CD4-positive, CD25-positive, alpha-beta regulatory T cell (primary cell): ENCODE data around the gene MACROD2. TPM values are rescaled to one million over a fixed set of nuclear protein-coding genes. Genes with fewer than 3 reads are reported as not detected.

Experiments used
- ATAC-seq, 2 donors: fragments of 150-1000 bp; cut with Tn5 transposase; one replicate each; pipeline ENCODE4 v1.10.0; 2021; ENCODE audit warnings: low read depth in 2 of 2, moderate number of reproducible peaks in 2 of 2, moderate library complexity in 1 of 2
- DNase-seq, 3 donors: peaks; one replicate each; pipeline versions ENCODE4 v3.0.0 to v3.0.0-alpha.2; 2012 to 2022; ENCODE audit warnings: mixed read lengths in 1 of 3
- H3K27ac ChIP-seq: one replicate; pipeline ENCODE4 v1.7.0; 2013; ENCODE audit warnings: mild to moderate bottlenecking, low read length; ENCODE audit not compliant: insufficient read depth, poor library complexity, severe bottlenecking
- H3K27me3 ChIP-seq: one replicate; pipeline ENCODE4 v1.7.0; 2013; ENCODE audit warnings: low read length; ENCODE audit not compliant: control insufficient read depth, insufficient read depth
- H3K36me3 ChIP-seq: one replicate; pipeline ENCODE4 v1.7.0; 2013; ENCODE audit warnings: mild to moderate bottlenecking, low read length, moderate library complexity; ENCODE audit not compliant: control insufficient read depth, insufficient read depth
- H3K4me1 ChIP-seq: 2 replicates; pipeline ENCODE4 v1.7.0; 2013; ENCODE audit warnings: mild to moderate bottlenecking, low read length; ENCODE audit not compliant: insufficient read depth, control insufficient read depth, poor library complexity, severe bottlenecking
- H3K4me3 ChIP-seq: one replicate; pipeline ENCODE4 v1.7.0; 2013; ENCODE audit warnings: low read depth, mild to moderate bottlenecking, low read length, moderate library complexity
- H3K9me3 ChIP-seq, 2 experiments: 1 replicate in 1 of 2; 2 replicates in 1 of 2; pipeline ENCODE4 v1.7.0; 2013; ENCODE audit warnings: low read length in 2 of 2, mild to moderate bottlenecking in 1 of 2, moderate library complexity in 1 of 2; ENCODE audit not compliant: control insufficient read depth in 2 of 2
- H3K27ac Mint-ChIP-seq, 3 donors: one replicate each; pipeline ENCODE4 v1.8.0; 2020 to 2022; ENCODE audit warnings: mild to moderate bottlenecking in 3 of 3, mixed read lengths in 3 of 3, moderate library complexity in 2 of 3
- H3K27me3 Mint-ChIP-seq: one replicate; pipeline ENCODE4 v1.8.0; 2022; ENCODE audit warnings: mild to moderate bottlenecking, mixed read lengths
- H3K36me3 Mint-ChIP-seq: one replicate; pipeline ENCODE4 v1.8.0; 2020; ENCODE audit warnings: mixed read lengths
- H3K4me1 Mint-ChIP-seq, 4 donors: one replicate each; pipeline ENCODE4 v1.8.0; 2020 to 2022; ENCODE audit warnings: mixed read lengths in 4 of 4, mild to moderate bottlenecking in 1 of 4
- H3K4me3 Mint-ChIP-seq, 4 donors: one replicate each; pipeline ENCODE4 v1.8.0; 2020 to 2022; ENCODE audit warnings: mild to moderate bottlenecking in 4 of 4, mixed read lengths in 4 of 4, moderate library complexity in 3 of 4
- H3K9me3 Mint-ChIP-seq, 7 donors: one replicate each; pipeline ENCODE4 v1.8.0; 2020 to 2022; ENCODE audit warnings: mixed read lengths in 7 of 7, mild to moderate bottlenecking in 3 of 7, moderate library complexity in 2 of 7
- polyA plus RNA-seq, 4 donors: library from polyadenylated mRNA; unstranded; fragments of 300-500 nt; fragmentation: Illumina TruSeq; gene quantifications; one replicate each; pipeline ENCODE4 v1.2.3, GENCODE V29; 2021
- total RNA-seq: library from RNA; stranded (reverse); gene quantifications from one replicate; pipeline ENCODE4 v1.2.3, GENCODE V29; 2022

Gene MACROD2
- total and polyA plus RNA-seq, 5 donors from 2014 or later, result 1.4 TPM; not detected in 4

GRCh38 chr20:14303106-14303505 lies 307.8 kb downstream of the MACROD2 start:
- Histone ChIP-seq H3K27ac (no peak overlapping the region), H3K9me3 (no peaks in the 10 kb centered on the region), H3K27me3 (no peaks in the 10 kb centered on the region), H3K4me3 (no peak overlapping the region), H3K36me3 (no peaks in the 10 kb centered on the region), H3K4me1 (no peaks in the 10 kb centered on the region)
- Mint-ChIP-seq H3K36me3 (no peaks in the 10 kb centered on the region), H3K9me3 (peaks cover 4 to 24% (median 9%) of the 10 kb centered on the region in 7 donors), H3K4me1 (no peaks in the 10 kb centered on the region), H3K4me3 (no peak overlapping the region), H3K27me3 (no peaks in the 10 kb centered on the region), H3K27ac (no peak overlapping the region)
- DNase-seq (no peak), ATAC-seq (no peak)

DNA sequence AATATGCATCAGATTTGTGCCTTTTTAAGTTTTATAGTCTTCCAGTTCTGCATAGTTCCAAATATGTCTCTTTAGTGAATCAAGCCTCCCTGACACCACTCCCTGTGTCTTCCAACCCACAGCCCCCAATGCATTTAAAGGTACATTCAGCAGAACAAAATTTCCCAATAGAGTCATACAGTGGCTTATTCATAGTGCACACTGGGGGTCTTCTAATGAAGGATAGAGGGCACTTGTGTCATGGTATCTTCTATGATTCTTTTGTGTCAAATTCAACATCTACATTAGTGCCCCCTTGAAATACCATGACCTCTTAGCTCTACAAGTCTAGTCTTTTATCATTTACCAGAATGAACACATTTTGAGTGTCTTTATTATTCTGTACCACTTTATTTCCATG lies 308.3 kb downstream of the MACROD2 start:
- no peak for DNase-seq
- Mint-ChIP-seq H3K27ac (no peak overlapping the region), H3K27me3 (no peaks in the 10 kb centered on the region), H3K36me3 (no peaks in the 10 kb centered on the region), H3K9me3 (peaks cover 5 to 21% (median 10%) of the 10 kb centered on the region in 7 donors), H3K4me1 (no peaks in the 10 kb centered on the region), H3K4me3 (no peak overlapping the region)
- Histone ChIP-seq H3K9me3 (peaks cover 0 to 5% of the 10 kb centered on the region in 2 experiments), H3K27ac (no peak overlapping the region), H3K4me1 (no peaks in the 10 kb centered on the region), H3K36me3 (no peaks in the 10 kb centered on the region), H3K4me3 (no peak overlapping the region), H3K27me3 (no peaks in the 10 kb centered on the region)
- ATAC-seq, result no peak

DNA sequence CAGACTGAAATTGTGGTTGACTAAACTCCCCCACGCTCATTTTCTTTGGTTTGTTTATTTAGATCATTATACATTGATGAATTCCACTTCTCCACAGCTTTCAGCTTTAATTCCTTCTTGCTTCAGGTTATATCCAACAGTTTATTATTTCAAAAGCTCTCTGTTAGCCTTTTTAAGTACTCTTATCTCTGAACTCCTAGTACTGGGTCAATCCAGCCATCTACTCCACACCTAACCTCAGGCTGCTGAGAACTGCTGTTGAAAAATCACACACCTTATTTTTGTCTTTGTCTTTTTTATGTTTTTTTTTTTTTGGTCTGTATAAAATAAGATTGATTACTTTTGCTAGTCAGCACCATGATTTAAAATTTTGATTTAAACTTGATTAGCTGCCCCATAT lies 309.2 kb downstream of the MACROD2 start:
- H3K27ac Mint-ChIP-seq, result no peak overlapping the region
- no peak overlapping the region for H3K27ac ChIP-seq
- H3K36me3 Mint-ChIP-seq, result no peaks in the 10 kb centered on the region
- no peaks in the 10 kb centered on the region for H3K27me3 Mint-ChIP-seq
- H3K4me1 ChIP-seq, result no peaks in the 10 kb centered on the region
- DNase-seq (no peak), ATAC-seq (no peak)
- H3K27me3 ChIP-seq, result no peaks in the 10 kb centered on the region
- no peaks in the 10 kb centered on the region for H3K4me1 Mint-ChIP-seq
- no peaks in the 10 kb centered on the region for H3K36me3 ChIP-seq
- H3K4me3 Mint-ChIP-seq, result no peak overlapping the region
- peaks cover 5 to 19% (median 10%) of the 10 kb centered on the region in 7 donors for H3K9me3 Mint-ChIP-seq
- H3K4me3 ChIP-seq, result no peak overlapping the region
- H3K9me3 ChIP-seq, result peaks cover 0 to 6% of the 10 kb centered on the region in 2 experiments

GRCh38 chr20:14307956-14308355 lies 312.6 kb downstream of the MACROD2 start:
- Histone ChIP-seq H3K36me3 (no peaks in the 10 kb centered on the region), H3K27ac (no peak overlapping the region), H3K9me3 (peaks cover 0 to 6% of the 10 kb centered on the region in 2 experiments), H3K27me3 (no peaks in the 10 kb centered on the region), H3K4me3 (no peak overlapping the region), H3K4me1 (no peaks in the 10 kb centered on the region)
- H3K27ac Mint-ChIP-seq, result no peak overlapping the region
- ATAC-seq (no peak), DNase-seq (no peak)
- peaks cover 3 to 15% (median 10%) of the 10 kb centered on the region in 7 donors for H3K9me3 Mint-ChIP-seq
- H3K4me3 Mint-ChIP-seq, result no peak overlapping the region
- no peaks in the 10 kb centered on the region for H3K36me3 Mint-ChIP-seq
- no peaks in the 10 kb centered on the region for H3K4me1 Mint-ChIP-seq
- no peaks in the 10 kb centered on the region for H3K27me3 Mint-ChIP-seq

- Histone ChIP-seq H3K27ac (no peak overlapping the region), H3K4me3 (no peak overlapping the region), H3K4me1 (no peaks in the 10 kb centered on the region), H3K36me3 (no peaks in the 10 kb centered on the region), H3K9me3 (peaks cover 0 to 6% of the 10 kb centered on the region in 2 experiments), H3K27me3 (no peaks in the 10 kb centered on the region)
- H3K4me1 Mint-ChIP-seq, result no peaks in the 10 kb centered on the region
- ATAC-seq (no peak), DNase-seq (no peak)
- peaks cover 0 to 9% (median 3%) of the 10 kb centered on the region in 7 donors for H3K9me3 Mint-ChIP-seq
- H3K27me3 Mint-ChIP-seq, result no peaks in the 10 kb centered on the region
- H3K4me3 Mint-ChIP-seq, result no peak overlapping the region
- no peak overlapping the region for H3K27ac Mint-ChIP-seq
- H3K36me3 Mint-ChIP-seq, result no peaks in the 10 kb centered on the region
Measured at GRCh38 chr20:14310977-14311627, 315.8 kb downstream of the MACROD2 start.

DNA sequence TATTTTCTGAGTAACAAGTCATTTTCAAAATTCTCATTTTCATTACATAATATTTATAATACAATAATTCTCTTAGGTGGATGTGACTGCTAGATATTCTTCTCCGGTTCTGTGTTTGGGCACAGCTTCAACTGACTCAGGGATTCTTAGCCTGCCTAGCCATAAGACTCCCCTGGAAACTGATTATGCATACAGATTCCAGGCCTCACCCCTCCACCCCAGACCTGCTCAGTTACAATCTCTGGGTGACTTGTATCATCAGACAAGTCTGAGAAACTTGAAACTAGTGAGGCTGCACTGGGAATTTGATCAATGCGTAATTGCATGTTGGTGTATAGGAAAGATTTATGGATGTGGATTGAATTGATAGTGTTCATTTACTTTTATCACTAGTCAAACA lies 316.7 kb downstream of the MACROD2 start:
- no peak overlapping the region for H3K4me3 Mint-ChIP-seq
- ATAC-seq, result no peak
- H3K27ac Mint-ChIP-seq, result no peak overlapping the region

GRCh38 chr20:14313341-14314020 lies 318.2 kb downstream of the MACROD2 start:
- Histone ChIP-seq H3K9me3 (peaks cover 0 to 3% of the 10 kb centered on the region in 2 experiments), H3K4me1 (no peaks in the 10 kb centered on the region), H3K36me3 (no peaks in the 10 kb centered on the region), H3K27ac (no peak overlapping the region), H3K27me3 (no peaks in the 10 kb centered on the region), H3K4me3 (no peak overlapping the region)
- peaks cover 0 to 12% (median 7%) of the 10 kb centered on the region in 7 donors for H3K9me3 Mint-ChIP-seq
- no peak overlapping the region for H3K27ac Mint-ChIP-seq
- H3K4me1 Mint-ChIP-seq, result no peaks in the 10 kb centered on the region
- ATAC-seq (no peak), DNase-seq (no peak)
- no peak overlapping the region for H3K4me3 Mint-ChIP-seq
- no peaks in the 10 kb centered on the region for H3K27me3 Mint-ChIP-seq
- H3K36me3 Mint-ChIP-seq, result no peaks in the 10 kb centered on the region

More for the DNA sequence above, 316.7 kb downstream of the MACROD2 start:
- no peaks in the 10 kb centered on the region for H3K27me3 Mint-ChIP-seq
- H3K9me3 ChIP-seq, result peaks cover 0 to 6% of the 10 kb centered on the region in 2 experiments
- no peaks in the 10 kb centered on the region for H3K27me3 ChIP-seq
- no peak overlapping the region for H3K27ac ChIP-seq
- H3K4me1 Mint-ChIP-seq, result no peaks in the 10 kb centered on the region
- H3K4me1 ChIP-seq, result no peaks in the 10 kb centered on the region
- DNase-seq, result no peak
- peaks cover 0 to 7% (median 5%) of the 10 kb centered on the region in 7 donors for H3K9me3 Mint-ChIP-seq
- no peaks in the 10 kb centered on the region for H3K36me3 Mint-ChIP-seq
- no peak overlapping the region for H3K4me3 ChIP-seq
- no peaks in the 10 kb centered on the region for H3K36me3 ChIP-seq

- no peak for DNase-seq
- H3K27me3 Mint-ChIP-seq, result no peaks in the 10 kb centered on the region
Measured at GRCh38 chr20:14319704-14320103, 324.4 kb downstream of the MACROD2 start.

More at GRCh38 chr20:14319704-14320103, 324.4 kb downstream of the MACROD2 start:
- H3K27ac Mint-ChIP-seq, result no peak overlapping the region
- H3K4me1 ChIP-seq, result no peaks in the 10 kb centered on the region
- H3K9me3 Mint-ChIP-seq, result peaks cover 3 to 19% (median 10%) of the 10 kb centered on the region in 7 donors
- no peaks in the 10 kb centered on the region for H3K4me1 Mint-ChIP-seq
- ATAC-seq, result no peak
- no peak overlapping the region for H3K4me3 Mint-ChIP-seq
- H3K36me3 Mint-ChIP-seq, result no peaks in the 10 kb centered on the region
- peaks cover 0 to 1% of the 10 kb centered on the region in 2 experiments for H3K9me3 ChIP-seq
- H3K27ac ChIP-seq, result no peak overlapping the region
- H3K4me3 ChIP-seq, result no peak overlapping the region
- no peaks in the 10 kb centered on the region for H3K36me3 ChIP-seq
- H3K27me3 ChIP-seq, result no peaks in the 10 kb centered on the region
